Measurements from ENCODE around the gene TCTN1. TPM values are rescaled to one million over a fixed set of nuclear protein-coding genes. Genes with fewer than 3 reads are reported as not detected.

The TCTN1 gene
- total and polyA plus RNA-seq, 2 of the 13 experiments (the other 11 are each of a cell fraction or from before 2014, with no cell fraction given): 13.6 to 16.0 TPM

DNA sequence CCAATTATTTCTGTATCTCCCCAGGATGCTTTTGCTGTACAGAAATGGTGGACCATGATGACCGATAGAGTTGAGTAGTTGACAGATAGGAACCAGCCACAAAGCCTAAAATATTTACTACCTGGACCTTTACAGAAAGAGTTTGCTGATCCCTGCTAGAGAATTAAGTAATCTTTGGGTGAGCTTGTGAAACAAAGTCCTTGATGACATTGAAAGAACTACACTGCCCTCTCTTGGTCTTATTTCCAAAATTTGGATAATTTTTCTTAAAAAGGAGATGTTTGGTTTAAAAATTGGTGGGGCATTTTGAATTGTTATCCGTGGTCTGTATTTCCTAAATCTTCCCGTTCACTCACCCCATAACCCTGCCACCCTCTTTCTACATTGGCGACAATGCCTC, 13.7 kb upstream of the TCTN1 start (continued):
- TF ChIP-seq, protein P1, sequence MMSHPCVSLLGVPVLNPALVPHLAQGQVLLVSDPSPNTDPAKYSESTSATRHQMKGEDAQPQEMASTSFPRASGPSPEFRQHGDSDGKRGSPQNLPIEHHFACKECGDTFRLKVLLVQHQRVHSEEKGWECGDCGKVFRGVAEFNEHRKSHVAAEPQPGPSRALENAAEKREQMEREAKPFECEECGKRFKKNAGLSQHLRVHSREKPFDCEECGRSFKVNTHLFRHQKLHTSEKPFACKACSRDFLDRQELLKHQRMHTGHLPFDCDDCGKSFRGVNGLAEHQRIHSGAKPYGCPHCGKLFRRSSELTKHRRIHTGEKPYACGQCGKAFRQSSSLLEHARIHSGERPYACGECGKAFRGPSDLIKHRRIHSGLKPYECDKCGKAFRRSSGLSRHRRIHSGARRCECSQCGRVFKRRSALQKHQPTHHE (CRISPR knock-in tag; IDR thresholded peaks at IDR 0.05; ENCODE audit: borderline replicate concordance): no peak
- no peak for TF ChIP-seq TBX2 (CRISPR knock-in tag; IDR thresholded peaks at IDR 0.05; ENCODE audit: borderline replicate concordance)
- no peak for TF ChIP-seq ZNF790 (CRISPR knock-in tag; IDR thresholded peaks at IDR 0.05; ENCODE audit: borderline replicate concordance)
- TF ChIP-seq NFE2L2 (IDR thresholded peaks at IDR 0.05; ENCODE audit: low read length): no peak
- TF ChIP-seq CEBPG (CRISPR knock-in tag; IDR thresholded peaks at IDR 0.05): peak; percentile 98
- TF ChIP-seq SAP130 (CRISPR knock-in tag; IDR thresholded peaks at IDR 0.05; ENCODE audit: low read depth): peak; percentile 52
- no peak for TF ChIP-seq ZNF549 (CRISPR knock-in tag; IDR thresholded peaks at IDR 0.05)
- TF ChIP-seq, protein P2, sequence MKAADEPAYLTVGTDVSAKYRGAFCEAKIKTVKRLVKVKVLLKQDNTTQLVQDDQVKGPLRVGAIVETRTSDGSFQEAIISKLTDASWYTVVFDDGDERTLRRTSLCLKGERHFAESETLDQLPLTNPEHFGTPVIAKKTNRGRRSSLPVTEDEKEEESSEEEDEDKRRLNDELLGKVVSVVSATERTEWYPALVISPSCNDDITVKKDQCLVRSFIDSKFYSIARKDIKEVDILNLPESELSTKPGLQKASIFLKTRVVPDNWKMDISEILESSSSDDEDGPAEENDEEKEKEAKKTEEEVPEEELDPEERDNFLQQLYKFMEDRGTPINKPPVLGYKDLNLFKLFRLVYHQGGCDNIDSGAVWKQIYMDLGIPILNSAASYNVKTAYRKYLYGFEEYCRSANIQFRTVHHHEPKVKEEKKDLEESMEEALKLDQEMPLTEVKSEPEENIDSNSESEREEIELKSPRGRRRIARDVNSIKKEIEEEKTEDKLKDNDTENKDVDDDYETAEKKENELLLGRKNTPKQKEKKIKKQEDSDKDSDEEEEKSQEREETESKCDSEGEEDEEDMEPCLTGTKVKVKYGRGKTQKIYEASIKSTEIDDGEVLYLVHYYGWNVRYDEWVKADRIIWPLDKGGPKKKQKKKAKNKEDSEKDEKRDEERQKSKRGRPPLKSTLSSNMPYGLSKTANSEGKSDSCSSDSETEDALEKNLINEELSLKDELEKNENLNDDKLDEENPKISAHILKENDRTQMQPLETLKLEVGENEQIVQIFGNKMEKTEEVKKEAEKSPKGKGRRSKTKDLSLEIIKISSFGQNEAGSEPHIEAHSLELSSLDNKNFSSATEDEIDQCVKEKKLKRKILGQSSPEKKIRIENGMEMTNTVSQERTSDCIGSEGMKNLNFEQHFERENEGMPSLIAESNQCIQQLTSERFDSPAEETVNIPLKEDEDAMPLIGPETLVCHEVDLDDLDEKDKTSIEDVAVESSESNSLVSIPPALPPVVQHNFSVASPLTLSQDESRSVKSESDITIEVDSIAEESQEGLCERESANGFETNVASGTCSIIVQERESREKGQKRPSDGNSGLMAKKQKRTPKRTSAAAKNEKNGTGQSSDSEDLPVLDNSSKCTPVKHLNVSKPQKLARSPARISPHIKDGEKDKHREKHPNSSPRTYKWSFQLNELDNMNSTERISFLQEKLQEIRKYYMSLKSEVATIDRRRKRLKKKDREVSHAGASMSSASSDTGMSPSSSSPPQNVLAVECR (CRISPR knock-in tag; IDR thresholded peaks at IDR 0.05; ENCODE audit: borderline replicate concordance): no peak
- TF ChIP-seq, protein P3, sequence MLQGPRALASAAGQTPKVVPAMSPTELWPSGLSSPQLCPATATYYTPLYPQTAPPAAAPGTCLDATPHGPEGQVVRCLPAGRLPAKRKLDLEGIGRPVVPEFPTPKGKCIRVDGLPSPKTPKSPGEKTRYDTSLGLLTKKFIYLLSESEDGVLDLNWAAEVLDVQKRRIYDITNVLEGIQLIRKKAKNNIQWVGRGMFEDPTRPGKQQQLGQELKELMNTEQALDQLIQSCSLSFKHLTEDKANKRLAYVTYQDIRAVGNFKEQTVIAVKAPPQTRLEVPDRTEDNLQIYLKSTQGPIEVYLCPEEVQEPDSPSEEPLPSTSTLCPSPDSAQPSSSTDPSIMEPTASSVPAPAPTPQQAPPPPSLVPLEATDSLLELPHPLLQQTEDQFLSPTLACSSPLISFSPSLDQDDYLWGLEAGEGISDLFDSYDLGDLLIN (CRISPR knock-in tag; IDR thresholded peaks at IDR 0.05; ENCODE audit: borderline replicate concordance): no peak
- TF ChIP-seq, protein P4, sequence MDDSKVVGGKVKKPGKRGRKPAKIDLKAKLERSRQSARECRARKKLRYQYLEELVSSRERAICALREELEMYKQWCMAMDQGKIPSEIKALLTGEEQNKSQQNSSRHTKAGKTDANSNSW (CRISPR knock-in tag; IDR thresholded peaks at IDR 0.05; ENCODE audit: borderline replicate concordance): no peak
- TF ChIP-seq KLF6 (CRISPR knock-in tag; IDR thresholded peaks at IDR 0.05): no peak
- peak; percentile 46; the same call in 1 of the 2 replicates for TF ChIP-seq GATAD2A (CRISPR knock-in tag; IDR thresholded peaks at IDR 0.05)
- TF ChIP-seq, protein P5, sequence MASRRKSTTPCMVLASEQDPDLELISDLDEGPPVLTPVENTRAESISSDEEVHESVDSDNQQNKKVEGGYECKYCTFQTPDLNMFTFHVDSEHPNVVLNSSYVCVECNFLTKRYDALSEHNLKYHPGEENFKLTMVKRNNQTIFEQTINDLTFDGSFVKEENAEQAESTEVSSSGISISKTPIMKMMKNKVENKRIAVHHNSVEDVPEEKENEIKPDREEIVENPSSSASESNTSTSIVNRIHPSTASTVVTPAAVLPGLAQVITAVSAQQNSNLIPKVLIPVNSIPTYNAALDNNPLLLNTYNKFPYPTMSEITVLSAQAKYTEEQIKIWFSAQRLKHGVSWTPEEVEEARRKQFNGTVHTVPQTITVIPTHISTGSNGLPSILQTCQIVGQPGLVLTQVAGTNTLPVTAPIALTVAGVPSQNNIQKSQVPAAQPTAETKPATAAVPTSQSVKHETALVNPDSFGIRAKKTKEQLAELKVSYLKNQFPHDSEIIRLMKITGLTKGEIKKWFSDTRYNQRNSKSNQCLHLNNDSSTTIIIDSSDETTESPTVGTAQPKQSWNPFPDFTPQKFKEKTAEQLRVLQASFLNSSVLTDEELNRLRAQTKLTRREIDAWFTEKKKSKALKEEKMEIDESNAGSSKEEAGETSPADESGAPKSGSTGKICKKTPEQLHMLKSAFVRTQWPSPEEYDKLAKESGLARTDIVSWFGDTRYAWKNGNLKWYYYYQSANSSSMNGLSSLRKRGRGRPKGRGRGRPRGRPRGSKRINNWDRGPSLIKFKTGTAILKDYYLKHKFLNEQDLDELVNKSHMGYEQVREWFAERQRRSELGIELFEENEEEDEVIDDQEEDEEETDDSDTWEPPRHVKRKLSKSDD (CRISPR knock-in tag; IDR thresholded peaks at IDR 0.05; ENCODE audit: low read depth): no peak
- TF ChIP-seq HDAC2 (CRISPR knock-in tag; IDR thresholded peaks at IDR 0.05): no peak
- TF ChIP-seq, protein P6, sequence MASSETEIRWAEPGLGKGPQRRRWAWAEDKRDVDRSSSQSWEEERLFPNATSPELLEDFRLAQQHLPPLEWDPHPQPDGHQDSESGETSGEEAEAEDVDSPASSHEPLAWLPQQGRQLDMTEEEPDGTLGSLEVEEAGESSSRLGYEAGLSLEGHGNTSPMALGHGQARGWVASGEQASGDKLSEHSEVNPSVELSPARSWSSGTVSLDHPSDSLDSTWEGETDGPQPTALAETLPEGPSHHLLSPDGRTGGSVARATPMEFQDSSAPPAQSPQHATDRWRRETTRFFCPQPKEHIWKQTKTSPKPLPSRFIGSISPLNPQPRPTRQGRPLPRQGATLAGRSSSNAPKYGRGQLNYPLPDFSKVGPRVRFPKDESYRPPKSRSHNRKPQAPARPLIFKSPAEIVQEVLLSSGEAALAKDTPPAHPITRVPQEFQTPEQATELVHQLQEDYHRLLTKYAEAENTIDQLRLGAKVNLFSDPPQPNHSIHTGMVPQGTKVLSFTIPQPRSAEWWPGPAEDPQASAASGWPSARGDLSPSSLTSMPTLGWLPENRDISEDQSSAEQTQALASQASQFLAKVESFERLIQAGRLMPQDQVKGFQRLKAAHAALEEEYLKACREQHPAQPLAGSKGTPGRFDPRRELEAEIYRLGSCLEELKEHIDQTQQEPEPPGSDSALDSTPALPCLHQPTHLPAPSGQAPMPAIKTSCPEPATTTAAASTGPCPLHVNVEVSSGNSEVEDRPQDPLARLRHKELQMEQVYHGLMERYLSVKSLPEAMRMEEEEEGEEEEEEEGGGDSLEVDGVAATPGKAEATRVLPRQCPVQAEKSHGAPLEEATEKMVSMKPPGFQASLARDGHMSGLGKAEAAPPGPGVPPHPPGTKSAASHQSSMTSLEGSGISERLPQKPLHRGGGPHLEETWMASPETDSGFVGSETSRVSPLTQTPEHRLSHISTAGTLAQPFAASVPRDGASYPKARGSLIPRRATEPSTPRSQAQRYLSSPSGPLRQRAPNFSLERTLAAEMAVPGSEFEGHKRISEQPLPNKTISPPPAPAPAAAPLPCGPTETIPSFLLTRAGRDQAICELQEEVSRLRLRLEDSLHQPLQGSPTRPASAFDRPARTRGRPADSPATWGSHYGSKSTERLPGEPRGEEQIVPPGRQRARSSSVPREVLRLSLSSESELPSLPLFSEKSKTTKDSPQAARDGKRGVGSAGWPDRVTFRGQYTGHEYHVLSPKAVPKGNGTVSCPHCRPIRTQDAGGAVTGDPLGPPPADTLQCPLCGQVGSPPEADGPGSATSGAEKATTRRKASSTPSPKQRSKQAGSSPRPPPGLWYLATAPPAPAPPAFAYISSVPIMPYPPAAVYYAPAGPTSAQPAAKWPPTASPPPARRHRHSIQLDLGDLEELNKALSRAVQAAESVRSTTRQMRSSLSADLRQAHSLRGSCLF (CRISPR knock-in tag; IDR thresholded peaks at IDR 0.05; ENCODE audit: borderline replicate concordance): no peak
- TF ChIP-seq SNAI1 (CRISPR knock-in tag; IDR thresholded peaks at IDR 0.05; ENCODE audit: borderline replicate concordance): no peak
